Hepatocyte (in vitro differentiated cells): ENCODE results near the gene B4GALT3. TPM values are rescaled to one million over a fixed set of nuclear protein-coding genes. Genes with fewer than 3 reads are reported as not detected.

Source experiments
- DNase-seq: peaks from one replicate; pipeline ENCODE4 v3.0.0-alpha.2; 2016; ENCODE audit warnings: low spot score
- H2AFZ ChIP-seq: fragments of 200-600 bp; sonication (generic); 2 replicates; pipeline ENCODE4 v1.6.0; 2016; ENCODE audit warnings: antibody characterized with exemption, mild to moderate bottlenecking
- H3K27ac ChIP-seq: fragments of 200-600 bp; sonication (generic); 2 replicates; pipeline ENCODE4 v1.5.1; 2016; ENCODE audit warnings: mild to moderate bottlenecking
- H3K27me3 ChIP-seq: fragments of 200-600 bp; sonication (generic); 2 replicates; pipeline ENCODE4 v1.6.1; 2016
- H3K36me3 ChIP-seq: fragments of 200-600 bp; sonication (generic); replicated peaks from 2 replicates; pipeline ENCODE4 v1.5.1; 2016; ENCODE audit warnings: low read depth; ENCODE audit not compliant: insufficient read depth
- H3K4me1 ChIP-seq: fragments of 200-600 bp; sonication (generic); 2 replicates; pipeline ENCODE4 v1.5.1; 2016; ENCODE audit warnings: mild to moderate bottlenecking, moderate library complexity; ENCODE audit not compliant: insufficient read depth
- H3K4me2 ChIP-seq: fragments of 200-600 bp; sonication (generic); 2 replicates; pipeline ENCODE4 v1.6.0; 2016
- H3K4me3 ChIP-seq: fragments of 200-600 bp; sonication (generic); 2 replicates; pipeline ENCODE4 v1.5.1; 2016; ENCODE audit warnings: mild to moderate bottlenecking
- H3K79me2 ChIP-seq: fragments of 200-600 bp; sonication (generic); 2 replicates; pipeline ENCODE4 v1.6.0; 2017; ENCODE audit warnings: mild to moderate bottlenecking
- H3K9me2 ChIP-seq: fragments of 200-600 bp; sonication (generic); replicated peaks from 2 replicates; pipeline ENCODE4 v1.6.0; 2017; ENCODE audit warnings: mild to moderate bottlenecking; ENCODE audit not compliant: insufficient read depth
- H3K9me3 ChIP-seq: fragments of 200-600 bp; sonication (generic); 2 replicates; pipeline ENCODE4 v1.5.1; 2016; ENCODE audit warnings: low read depth, mild to moderate bottlenecking
- H4K20me1 ChIP-seq: fragments of 200-600 bp; sonication (generic); 2 replicates; pipeline ENCODE4 v1.6.0; 2016; ENCODE audit warnings: mild to moderate bottlenecking; ENCODE audit not compliant: insufficient read depth, poor library complexity, severe bottlenecking
- CTCF ChIP-seq: fragments of 200-600 bp; sonication (generic); IDR thresholded peaks from 2 replicates; pipeline ENCODE4 v1.5.1; 2016; ENCODE audit warnings: antibody characterized with exemption, mild to moderate bottlenecking; ENCODE audit not compliant: poor library complexity
- EZH2 ChIP-seq: fragments of 200-600 bp; sonication (generic); IDR thresholded peaks from 2 replicates; pipeline ENCODE4 v1.6.1; 2016; ENCODE audit warnings: antibody characterized with exemption, mild to moderate bottlenecking, borderline replicate concordance
- EZH2phosphoT487 ChIP-seq: fragments of 200-600 bp; sonication (generic); IDR thresholded peaks from one replicate; pipeline ENCODE4 v1.6.1; 2018; ENCODE audit warnings: antibody characterized with exemption, mild to moderate bottlenecking, low read depth, moderate library complexity; ENCODE audit not compliant: unreplicated experiment, severe bottlenecking
- WGBS: methylation state at CpG from one replicate; pipeline ENCODE4 v1.1.6; 2016; ENCODE audit warnings: low lambda C conversion rate; ENCODE audit errors: missing lambda C conversion rate; 5-methylcytosine and 5-hydroxymethylcytosine counted together
- polyA plus RNA-seq: library from polyadenylated mRNA; unstranded; fragments of >200 nt; fragmentation: Nextera tagmentation; extraction: Ambion mirVana; gene quantifications from 2 replicates; pipeline ENCODE4 v1.2.1, GENCODE V29; 2016
- total RNA-seq: library from RNA; depleted of rRNA; stranded (reverse); fragments of >200 nt; gene quantifications from 2 replicates; pipeline ENCODE4 v1.2.3, GENCODE V29; 2014

B4GALT3 gene
- total and polyA plus RNA-seq, 2 experiments from 2014 or later = 32.2 to 56.9 TPM

GRCh38 chr1:161172349-161172748 lies 5.0 kb downstream of the B4GALT3 start:
- no peaks in the 10 kb centered on the region for H3K27me3 ChIP-seq

GRCh38 chr1:161171696-161172095 lies 5.6 kb downstream of the B4GALT3 start:
- Histone ChIP-seq H3K4me1 (peaks cover 14% of the 10 kb centered on the region), H3K4me3 (no peak overlapping the region), H3K9me3 (no peaks in the 10 kb centered on the region), H3K4me2 (no peak overlapping the region), H3K9me2 (no peaks in the 10 kb centered on the region), H3K36me3 (no peaks in the 10 kb centered on the region), H4K20me1 (no peaks in the 10 kb centered on the region), H3K79me2 (peaks cover 15% of the 10 kb centered on the region), H3K27me3 (no peaks in the 10 kb centered on the region), H3K27ac (no peak overlapping the region), H2AFZ (no peak overlapping the region)
- no peak for TF ChIP-seq EZH2phosphoT487
- no peak for TF ChIP-seq CTCF
- TF ChIP-seq EZH2 = no peak
- 93% methylated on average over 12 of the region's 12 CpGs for WGBS
- no peak for DNase-seq

More at GRCh38 chr1:161172349-161172748, 5.0 kb downstream of the B4GALT3 start:
- TF ChIP-seq EZH2phosphoT487 (no peak), CTCF (no peak), EZH2 (no peak)
- H3K4me1 ChIP-seq = peaks cover 8% of the 10 kb centered on the region
- no peaks in the 10 kb centered on the region for H3K9me2 ChIP-seq
- no peaks in the 10 kb centered on the region for H3K36me3 ChIP-seq
- no peaks in the 10 kb centered on the region for H4K20me1 ChIP-seq
- H3K4me2 ChIP-seq = no peak overlapping the region
- DNase-seq = no peak
- H3K79me2 ChIP-seq = peaks cover 17% of the 10 kb centered on the region
- no peak overlapping the region for H3K27ac ChIP-seq
- no peak overlapping the region for H3K4me3 ChIP-seq
- no peaks in the 10 kb centered on the region for H3K9me3 ChIP-seq
- H2AFZ ChIP-seq = no peak overlapping the region
- WGBS = 79% methylated on average over 1 of the region's 1 CpG

GRCh38 chr1:161171191-161171590 lies 6.1 kb downstream of the B4GALT3 start:
- Histone ChIP-seq H3K27me3 (no peaks in the 10 kb centered on the region), H3K4me2 (no peak overlapping the region), H3K27ac (no peak overlapping the region), H3K79me2 (peaks cover 10% of the 10 kb centered on the region), H2AFZ (no peak overlapping the region), H4K20me1 (no peaks in the 10 kb centered on the region), H3K4me1 (peaks cover 10% of the 10 kb centered on the region), H3K9me3 (no peaks in the 10 kb centered on the region), H3K9me2 (no peaks in the 10 kb centered on the region), H3K4me3 (no peak overlapping the region), H3K36me3 (no peaks in the 10 kb centered on the region)
- TF ChIP-seq EZH2phosphoT487 = no peak
- TF ChIP-seq CTCF = no peak
- no peak for TF ChIP-seq EZH2
- DNase-seq = no peak
- WGBS = 76% methylated on average over 5 of the region's 5 CpGs

DNA sequence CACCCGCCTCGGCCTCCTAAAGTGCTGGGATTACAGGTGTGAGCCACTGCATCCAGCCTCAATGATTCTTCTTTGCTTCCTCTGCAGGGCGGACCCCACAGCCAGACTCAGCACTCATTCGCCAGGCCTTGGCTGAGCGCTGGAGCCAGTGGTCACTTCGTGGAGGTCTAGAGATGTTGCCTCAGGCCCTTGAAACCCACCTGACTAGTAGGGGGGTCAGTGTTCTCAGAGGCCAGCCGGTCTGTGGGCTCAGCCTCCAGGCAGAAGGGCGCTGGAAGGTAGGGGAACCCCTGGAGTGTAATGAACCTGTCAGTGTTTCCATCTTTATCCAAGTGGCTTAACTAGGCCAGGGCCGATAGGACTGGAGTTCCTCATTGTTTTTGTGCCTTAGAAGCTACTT lies 8.4 kb downstream of the B4GALT3 start:
- DNase-seq = no peak
- H3K27ac ChIP-seq = no peak overlapping the region
- 97% methylated on average over 9 of the region's 9 CpGs for WGBS
- H3K4me2 ChIP-seq = no peak overlapping the region
- H3K4me3 ChIP-seq = no peak overlapping the region
- peaks cover 11% of the 10 kb centered on the region for H3K4me1 ChIP-seq
- H2AFZ ChIP-seq = no peak overlapping the region
- H3K9me3 ChIP-seq = no peaks in the 10 kb centered on the region
- peaks cover 3% of the 10 kb centered on the region for H3K79me2 ChIP-seq
- no peaks in the 10 kb centered on the region for H4K20me1 ChIP-seq
- no peaks in the 10 kb centered on the region for H3K27me3 ChIP-seq
- no peaks in the 10 kb centered on the region for H3K36me3 ChIP-seq
- H3K9me2 ChIP-seq = no peaks in the 10 kb centered on the region
- no peak for TF ChIP-seq EZH2
- no peak for TF ChIP-seq EZH2phosphoT487
- TF ChIP-seq CTCF = no peak
